Transverse colon (tissue), 4 donors: ENCODE measurements around the gene CDK12. TPM values are rescaled to one million over a fixed set of nuclear protein-coding genes. Genes with fewer than 3 reads are reported as not detected.
"Not testable (repeated sequence)": the region's sequence is repeated elsewhere in the genome, so short reads cannot be mapped to it uniquely, and the experiment has no call there.

Experiments used
- DNase-seq: peaks from one replicate; pipeline ENCODE4 v3.0.0-alpha.2; 2019
- H3K27ac ChIP-seq, 4 donors: fragments of 200-600 bp; sonication (generic); 2 replicates each; pipeline ENCODE4 v1.5.1; 2016 to 2018; ENCODE audit warnings: inconsistent platforms in 4 of 4
- H3K27me3 ChIP-seq: fragments of 200-600 bp; sonication (generic); 2 replicates; pipeline ENCODE4 v1.5.1; 2017; ENCODE audit warnings: inconsistent platforms
- H3K36me3 ChIP-seq, 4 donors: fragments of 200-600 bp; sonication (generic); 2 replicates each; pipeline ENCODE4 v1.5.1; 2017 to 2019; ENCODE audit warnings: inconsistent platforms in 4 of 4
- H3K4me1 ChIP-seq, 4 donors: fragments of 200-600 bp; sonication (generic); 2 replicates each; pipeline ENCODE4 v1.5.1; 2017 to 2020; ENCODE audit warnings: inconsistent platforms in 4 of 4
- H3K4me3 ChIP-seq, 4 donors: fragments of 200-600 bp; sonication (generic); 1 replicate in 1 of 4; 2 replicates in 3 of 4; pipeline versions ENCODE4 v1.5.1 to v1.6.1; 2017 to 2019; ENCODE audit warnings: inconsistent platforms in 4 of 4
- H3K9me3 ChIP-seq, 2 donors: fragments of 200-600 bp; sonication (generic); 2 replicates each; pipeline ENCODE4 v1.5.1; 2017 to 2019; ENCODE audit warnings: inconsistent platforms in 2 of 2
- CTCF ChIP-seq, 5 experiments: fragments of 200-600 bp in 3 of 5; fragments of 450-650 bp in 2 of 5; sonication (generic) in 3 of 5; IDR thresholded peaks; 1 replicate in 2 of 5; 2 replicates in 3 of 5; pipeline ENCODE4 v1.5.1; 2016 to 2017; ENCODE audit warnings: antibody characterized with exemption in 5 of 5, inconsistent platforms in 3 of 5, mild to moderate bottlenecking in 2 of 5, moderate library complexity in 1 of 5
- EP300 ChIP-seq: sonication (generic); formaldehyde crosslinking; IDR thresholded peaks from one replicate; pipeline ENCODE4 v1.6.1; 2017; ENCODE audit warnings: antibody characterized with exemption, low read depth
- POLR2A ChIP-seq: fragments of 450-650 bp; IDR thresholded peaks from one replicate; pipeline ENCODE4 v1.6.1; 2016; ENCODE audit warnings: antibody characterized with exemption, mild to moderate bottlenecking, moderate library complexity
- POLR2AphosphoS5 ChIP-seq, 3 donors: sonication (generic); formaldehyde crosslinking; IDR thresholded peaks; one replicate each; pipeline ENCODE4 v1.6.1; 2016; ENCODE audit warnings: antibody characterized with exemption in 3 of 3
- WGBS, 2 donors: methylation state at CpG; one replicate each; pipeline ENCODE4 v1.1.5; 2018; ENCODE audit warnings: low coverage in 1 of 2; 5-methylcytosine and 5-hydroxymethylcytosine counted together
- in situ Hi-C, 4 donors: fragments of 200-750 bp; cut with MboI; loops; one replicate each; pipeline versions ENCODE4 v1.15.0 to v1.15.1; 2017; ENCODE audit warnings: low sequenced_read_pairs in 3 of 4, low pct_ligation_motif_present in 1 of 4, low pct_unique_long_range_greater_than_20kb in 1 of 4
- intact Hi-C: fragments of 100-400 bp; cut with DNase I; formaldehyde crosslinking; loops from one replicate; pipeline ENCODE4 v1.15.1; 2023; ENCODE audit warnings: low total_unique reads
- total RNA-seq, 4 donors: library from RNA; depleted of rRNA; stranded (reverse); fragments of >200 nt; gene quantifications; one replicate each; pipeline ENCODE4 v1.1.0, GENCODE V29; 2016

CDK12 gene
- total RNA-seq, 4 donors from 2014 or later, result 31.4 to 66.5 (median 49.4) TPM

DNA sequence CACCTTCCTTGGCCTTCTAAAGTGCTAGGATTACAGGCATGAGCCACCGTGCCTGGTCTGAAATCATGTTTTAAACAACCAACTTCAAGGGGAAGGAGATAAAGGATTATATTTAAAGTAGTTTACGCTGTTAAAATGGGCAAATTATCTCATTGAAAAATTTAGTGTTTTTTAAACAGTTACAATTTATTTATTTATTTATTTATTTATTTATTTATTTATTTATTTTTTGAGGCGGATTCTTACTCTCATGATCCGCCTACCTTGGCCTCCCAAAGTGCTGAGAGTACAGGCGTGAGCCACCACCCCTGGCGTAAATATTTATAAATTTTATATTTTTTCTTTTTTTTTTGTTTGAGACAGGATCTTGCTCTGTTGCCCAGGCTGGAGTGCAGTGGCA lies 22.2 kb downstream of the CDK12 start:
- Histone ChIP-seq H3K9me3 (no peaks in the 10 kb centered on the region), H3K4me3 (no peak overlapping the region), H3K27ac (no peak overlapping the region), H3K27me3 (no peaks in the 10 kb centered on the region), H3K4me1 (no peaks in the 10 kb centered on the region), H3K36me3 (peaks cover 0 to 3% (median 0%) of the 10 kb centered on the region in 4 donors)
- 93 to 99% methylated on average over 6 of the region's 6 CpGs for WGBS, 2 donors
- TF ChIP-seq POLR2A (no peak), CTCF (IDR thresholded peaks at IDR 0.05) (no peak), POLR2AphosphoS5 (IDR thresholded peaks at IDR 0.05) (no peak), EP300 (no peak)
- intact Hi-C loops (no loop called here), in situ Hi-C loops (no loop called here)
- DNase-seq, result no peak

DNA sequence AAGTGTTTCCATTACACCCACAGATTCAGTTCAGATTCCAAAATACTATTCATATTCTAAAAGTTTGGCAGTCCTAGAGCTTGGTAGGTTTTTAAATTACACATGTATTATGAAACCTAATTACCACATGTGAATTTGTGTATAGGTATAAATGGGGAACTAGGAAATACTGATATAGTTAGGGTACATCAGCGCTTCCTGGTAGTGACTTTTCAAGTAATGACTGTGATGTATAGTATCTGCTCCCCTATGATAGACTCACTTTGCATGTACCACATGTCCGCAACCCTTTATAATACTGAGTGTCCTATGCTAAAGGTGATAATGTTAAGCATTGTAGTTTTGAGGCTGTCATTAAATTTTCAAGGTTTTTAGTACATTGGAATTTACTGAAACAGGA lies 22.9 kb downstream of the CDK12 start:
- no peak for TF ChIP-seq CTCF (IDR thresholded peaks at IDR 0.05)
- no peak for TF ChIP-seq EP300
- no peak for TF ChIP-seq POLR2AphosphoS5 (IDR thresholded peaks at IDR 0.05)
- no peak for TF ChIP-seq POLR2A
- H3K27me3 ChIP-seq, result no peaks in the 10 kb centered on the region
- no peaks in the 10 kb centered on the region for H3K4me1 ChIP-seq
- intact Hi-C loops (no loop called here), in situ Hi-C loops (no loop called here)
- DNase-seq, result no peak
- no peak overlapping the region for H3K27ac ChIP-seq
- WGBS, 2 donors, result 90% methylated on average over 2 of the region's 2 CpGs
- H3K36me3 ChIP-seq, result peaks cover 0 to 3% (median 0%) of the 10 kb centered on the region in 4 donors
- no peaks in the 10 kb centered on the region for H3K9me3 ChIP-seq
- no peak overlapping the region for H3K4me3 ChIP-seq

GRCh38 chr17:39485555-39485954 lies 24.3 kb downstream of the CDK12 start:
- H3K27ac ChIP-seq, result no peak overlapping the region
- intact Hi-C loops, result no loop called here
- H3K9me3 ChIP-seq, result no peaks in the 10 kb centered on the region
- in situ Hi-C loops, result no loop called here
- TF ChIP-seq POLR2AphosphoS5 (IDR thresholded peaks at IDR 0.05), result no peak
- TF ChIP-seq EP300, result no peak
- no peak for TF ChIP-seq CTCF (IDR thresholded peaks at IDR 0.05)
- no peak for TF ChIP-seq POLR2A
- DNase-seq, result no peak
- 83 to 92% methylated on average over 1 to 5 of the region's 5 CpGs for WGBS, 2 donors
- no peaks in the 10 kb centered on the region for H3K4me1 ChIP-seq
- H3K36me3 ChIP-seq, result peaks cover 0 to 10% (median 2%) of the 10 kb centered on the region in 4 donors
- H3K4me3 ChIP-seq, result no peak overlapping the region
- no peaks in the 10 kb centered on the region for H3K27me3 ChIP-seq

- Histone ChIP-seq H3K4me1 (no peaks in the 10 kb centered on the region), H3K27me3 (no peaks in the 10 kb centered on the region), H3K27ac (no peak overlapping the region), H3K9me3 (no peaks in the 10 kb centered on the region), H3K36me3 (peaks cover 0 to 15% (median 5%) of the 10 kb centered on the region in 4 donors), H3K4me3 (no peak overlapping the region)
- in situ Hi-C loops (no loop called here), intact Hi-C loops (no loop called here)
- WGBS, 2 donors, result 58 to 72% methylated on average over 2 of the region's 2 CpGs
- TF ChIP-seq EP300 (no peak), POLR2A (no peak), CTCF (IDR thresholded peaks at IDR 0.05) (no peak), POLR2AphosphoS5 (IDR thresholded peaks at IDR 0.05) (no peak)
- DNase-seq, result no peak
Observed at GRCh38 chr17:39486242-39486641, 25.0 kb downstream of the CDK12 start.

- H3K36me3 ChIP-seq, result peaks cover 0 to 24% (median 8%) of the 10 kb centered on the region in 4 donors
- DNase-seq, H3K9me3 ChIP-seq, in situ Hi-C loops, H3K27me3 ChIP-seq, H3K4me3 ChIP-seq, H3K4me1 ChIP-seq, intact Hi-C loops, H3K27ac ChIP-seq: not testable (repeated sequence)
- WGBS, 2 donors, result 97 to 100% methylated on average over 1 to 3 of the region's 3 CpGs
Observed at GRCh38 chr17:39487490-39487889, 26.2 kb downstream of the CDK12 start.
